GM21381 (cell line): ENCODE measurements around the gene RPS6KA2.
"Not testable (repeated sequence)": the region's sequence is repeated elsewhere in the genome, so short reads cannot be mapped to it uniquely, and the experiment has no call there.

Experiments used
- ATAC-seq: cut with Tn5 transposase; IDR thresholded peaks from one replicate; pipeline ENCODE4 v1.9.1; 2021; ENCODE audit warnings: mild to moderate bottlenecking, moderate library complexity; ENCODE audit not compliant: unreplicated experiment

RPS6KA2 gene

DNA sequence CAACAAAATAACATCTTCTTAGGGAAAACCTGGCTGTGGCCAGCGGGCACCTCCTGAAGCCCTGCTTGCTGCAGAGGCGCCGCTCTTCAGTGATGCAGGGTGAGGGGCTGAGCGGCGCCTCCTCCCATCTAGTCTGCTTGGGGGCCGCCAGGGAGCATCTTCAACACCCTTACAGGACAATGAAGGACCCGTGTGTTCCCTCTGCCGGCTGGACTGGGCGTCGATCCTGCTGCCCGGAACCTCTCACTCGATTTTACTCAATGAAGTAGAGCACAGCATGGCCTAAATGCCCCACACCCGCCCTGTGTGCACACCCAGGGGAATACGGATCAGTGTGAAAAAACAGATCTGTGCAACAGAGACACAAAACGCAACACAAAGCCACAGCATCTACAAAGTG is 215.8 kb downstream of the RPS6KA2 start:
- ATAC-seq, result no peak

GRCh38 chr6:166410426-166410935 is 216.6 kb downstream of the RPS6KA2 start:
- ATAC-seq, result no peak

DNA sequence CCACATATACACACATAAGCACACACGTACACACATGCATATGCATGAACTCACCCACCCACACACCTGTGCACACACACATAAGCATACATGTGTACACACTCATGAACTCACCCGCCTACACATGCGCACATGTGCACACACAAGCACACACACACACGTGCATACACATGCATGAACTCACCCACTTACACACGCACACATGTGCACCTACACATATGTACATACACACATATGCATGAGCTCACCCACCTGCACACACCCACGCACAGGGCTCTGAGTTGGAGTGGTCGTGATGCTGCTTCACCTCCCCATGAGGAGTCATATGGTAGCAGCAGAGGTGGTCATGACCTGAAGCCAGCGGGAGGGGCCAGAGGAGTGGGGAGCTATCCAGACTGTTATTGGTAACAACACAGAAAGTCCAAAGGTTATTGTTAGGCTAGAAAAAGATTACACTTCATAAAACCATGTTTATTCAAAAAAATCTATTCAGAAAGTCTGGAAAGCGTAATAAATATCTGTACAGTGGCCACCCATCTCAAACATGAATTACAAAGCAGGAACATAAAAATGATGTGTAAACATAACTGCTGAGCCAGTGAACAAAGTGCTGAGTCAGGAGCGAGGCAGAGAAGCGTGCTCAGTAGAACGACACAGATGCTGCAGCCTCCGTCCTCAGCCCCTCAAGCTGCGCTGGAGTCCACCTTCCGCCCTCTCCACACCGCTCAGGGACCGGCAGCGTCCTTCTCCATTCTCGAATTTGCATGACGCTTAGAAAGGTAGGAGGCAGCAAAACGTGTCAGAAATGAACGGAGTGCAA is 217.9 kb downstream of the RPS6KA2 start:
- no peak for ATAC-seq

DNA sequence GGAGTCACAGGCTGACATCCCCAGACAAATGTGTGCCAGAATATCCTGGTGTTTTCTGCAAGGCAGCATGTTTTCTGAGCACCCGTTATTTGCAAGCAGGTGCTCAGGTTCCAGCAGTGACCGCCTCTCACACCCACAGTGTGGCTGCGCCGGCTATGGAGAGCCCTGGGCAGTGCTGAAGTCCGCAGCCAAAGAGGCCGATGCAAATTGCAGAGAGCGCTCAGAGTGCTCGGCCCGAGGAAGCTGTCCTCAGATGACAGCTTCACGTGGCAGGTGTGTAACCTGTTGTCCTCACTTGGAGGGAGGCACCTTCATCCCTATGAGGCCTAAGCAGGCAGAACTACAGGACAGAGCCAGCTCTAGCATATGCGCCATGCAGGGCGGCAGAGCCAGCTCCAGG is 220.9 kb downstream of the RPS6KA2 start:
- ATAC-seq, result no peak

- no peak for ATAC-seq
These were observed 221.7 kb downstream of the RPS6KA2 start for GRCh38 chr6:166405386-166405785.

GRCh38 chr6:166402582-166403277 is 224.3 kb downstream of the RPS6KA2 start:
- no peak for ATAC-seq

DNA sequence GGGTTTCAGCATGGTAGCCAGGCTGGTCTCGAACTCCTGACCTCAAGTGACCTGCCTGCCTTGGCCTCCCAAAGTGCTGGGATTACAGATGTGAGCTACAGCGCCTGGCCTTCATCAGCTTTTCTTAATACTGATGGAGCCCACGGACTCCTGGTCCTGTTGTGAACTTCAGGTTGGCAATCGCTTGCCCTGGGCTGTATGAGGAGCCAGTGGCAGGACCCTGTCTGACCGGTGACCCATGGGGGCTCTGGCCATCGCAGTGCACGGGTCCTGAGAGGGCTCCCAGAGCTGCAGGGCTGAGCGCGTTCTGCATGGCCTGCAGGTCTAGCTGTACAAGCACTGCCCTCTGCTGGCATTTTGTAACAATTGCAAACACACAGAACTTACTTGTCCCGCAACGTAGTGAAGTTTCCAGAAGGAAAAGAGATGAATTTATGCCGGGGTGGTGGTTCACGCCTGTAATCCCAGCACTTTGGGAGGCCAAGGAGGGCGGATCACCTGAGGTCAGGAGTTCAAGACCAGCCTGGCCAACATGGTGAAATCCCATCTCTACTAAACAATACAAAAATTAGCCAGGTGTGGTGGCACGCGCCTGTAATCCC is 226.3 kb downstream of the RPS6KA2 start:
- peak; percentile 72 for ATAC-seq

DNA sequence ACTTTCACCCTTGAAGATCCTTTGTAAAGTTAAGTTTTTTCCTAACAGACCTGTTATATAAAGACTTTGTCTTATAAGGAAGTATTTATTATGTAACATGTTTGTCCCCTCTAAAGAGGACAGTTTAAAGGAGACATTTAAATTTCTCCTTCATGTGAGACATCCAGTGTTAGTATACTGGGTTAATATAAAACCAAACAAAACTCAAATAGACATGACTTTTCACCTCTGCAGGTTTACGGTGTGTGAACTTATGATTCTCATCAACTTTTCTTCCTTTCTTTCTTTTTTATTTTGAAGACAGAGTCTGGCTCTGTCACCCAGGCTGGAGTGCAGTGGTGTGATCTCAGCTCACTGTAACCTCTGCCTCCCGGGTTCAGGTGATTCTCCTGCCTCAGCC is 226.9 kb downstream of the RPS6KA2 start:
- no peak for ATAC-seq

GRCh38 chr6:166398348-166398747 is 228.7 kb downstream of the RPS6KA2 start:
- no peak for ATAC-seq

DNA sequence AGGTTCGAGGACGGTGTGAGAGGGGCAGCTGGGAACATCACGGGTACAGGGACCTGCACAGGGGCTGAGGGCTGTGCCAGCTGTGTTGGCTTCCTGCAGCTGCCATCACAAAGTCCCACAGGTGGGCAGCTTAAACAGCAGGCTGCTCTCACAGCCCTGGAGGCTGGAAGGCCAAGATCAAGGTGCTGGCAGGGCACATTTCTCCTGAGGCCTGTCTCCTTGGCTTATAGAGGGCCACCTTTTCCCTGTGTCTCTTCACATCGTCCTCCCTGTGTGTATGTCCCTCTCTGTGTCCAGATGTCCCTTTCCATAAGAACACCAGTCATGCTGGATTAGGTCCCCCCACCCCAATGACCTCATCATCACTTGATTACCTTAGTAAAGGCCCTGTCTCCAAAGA is 229.2 kb downstream of the RPS6KA2 start:
- no peak for ATAC-seq

- ATAC-seq, result no peak
These were observed 231.3 kb downstream of the RPS6KA2 start for GRCh38 chr6:166395778-166396177.

DNA sequence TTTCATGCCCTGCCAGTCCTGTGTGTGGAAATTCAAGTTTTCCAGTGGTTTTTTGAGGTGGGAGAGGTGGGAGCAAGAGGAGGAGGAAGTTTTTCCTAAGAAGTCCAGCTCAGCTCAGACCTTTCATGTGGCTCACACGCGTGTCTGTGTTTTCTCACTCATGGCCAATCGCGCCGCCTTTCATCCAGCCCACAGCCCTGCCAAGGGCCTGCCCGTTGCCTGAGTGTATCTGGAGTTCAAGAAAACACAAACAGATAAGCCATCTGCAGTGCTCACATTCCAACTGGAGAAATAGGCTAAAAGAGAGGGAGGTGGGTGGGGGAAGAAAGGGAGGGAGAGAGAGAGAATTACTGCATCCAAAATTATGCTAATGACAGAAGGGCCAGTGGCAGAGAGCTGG is 231.7 kb downstream of the RPS6KA2 start:
- ATAC-seq, result no peak

GRCh38 chr6:166394036-166394892 is 232.8 kb downstream of the RPS6KA2 start:
- ATAC-seq, result no peak

DNA sequence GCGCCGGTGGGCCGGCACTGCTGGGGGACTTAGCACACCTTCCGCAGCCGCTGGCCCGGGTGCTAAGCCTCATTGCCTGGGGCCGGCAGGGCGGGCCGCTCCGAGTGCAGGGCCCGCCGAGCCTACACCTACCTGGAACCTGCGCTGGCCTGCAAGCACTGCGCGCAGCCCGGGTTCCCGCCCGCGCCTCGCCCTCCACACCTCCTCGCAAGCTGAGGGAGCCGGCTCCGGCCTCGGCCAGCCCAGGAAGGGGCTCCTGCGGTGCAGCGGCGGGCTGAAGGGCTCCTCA is 233.6 kb downstream of the RPS6KA2 start:
- no peak for ATAC-seq

DNA sequence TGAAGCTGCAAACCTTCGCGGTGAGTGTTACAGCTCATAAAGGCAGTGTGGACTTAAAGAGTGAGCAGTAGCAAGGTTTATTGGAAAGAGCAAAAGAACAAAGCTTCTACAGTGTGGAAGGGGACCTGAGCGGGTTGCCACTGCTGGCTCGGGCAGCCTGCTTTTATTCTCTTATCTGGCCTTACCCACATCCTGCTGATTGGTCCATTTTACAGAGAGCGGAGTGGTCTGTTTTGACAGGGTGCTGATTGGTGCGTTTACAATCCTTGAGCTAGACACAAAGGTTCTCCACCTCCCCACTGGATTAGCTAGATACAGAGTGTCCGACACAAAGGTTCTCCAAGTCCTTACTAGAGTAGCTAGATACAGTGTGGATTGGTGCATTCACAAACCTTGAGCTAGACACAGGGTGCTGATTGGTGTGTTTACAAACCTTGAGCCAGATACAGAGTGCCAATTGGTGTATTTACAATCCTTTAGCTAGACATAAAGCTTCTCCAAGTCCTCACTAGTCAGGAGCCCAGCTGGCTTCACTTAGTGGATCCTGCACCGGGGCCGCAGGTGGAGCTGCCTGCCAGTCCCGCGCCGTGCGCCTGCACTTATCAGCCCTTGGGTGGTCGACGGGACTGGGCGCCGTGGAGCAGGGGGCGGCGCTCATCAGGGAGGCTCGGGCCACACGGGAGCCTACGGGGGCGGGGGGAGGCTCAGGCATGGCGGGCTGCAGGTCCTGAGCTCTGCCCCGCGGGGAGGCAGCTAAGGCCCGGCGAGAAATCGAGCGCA is 234.1 kb downstream of the RPS6KA2 start:
- not testable (repeated sequence) for ATAC-seq

DNA sequence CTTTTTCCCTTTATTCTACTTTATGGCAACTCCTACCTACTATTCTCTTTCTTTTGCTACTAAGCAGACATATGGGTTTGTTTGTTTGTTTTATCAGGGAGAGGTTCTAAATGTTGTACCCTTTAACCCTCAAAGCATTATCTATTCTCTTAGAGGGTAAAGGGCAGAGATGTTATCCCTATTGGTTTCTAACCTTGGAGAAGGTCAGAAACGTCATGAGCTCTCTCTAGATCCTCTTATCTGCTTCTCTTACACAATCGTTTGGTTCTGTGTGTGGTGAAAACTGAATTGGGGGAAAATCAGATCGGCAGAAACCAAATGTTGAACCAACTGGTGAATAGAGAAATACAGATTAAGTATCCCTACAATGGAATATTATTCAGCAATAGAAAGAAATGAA is 237.9 kb downstream of the RPS6KA2 start:
- ATAC-seq, result no peak

DNA sequence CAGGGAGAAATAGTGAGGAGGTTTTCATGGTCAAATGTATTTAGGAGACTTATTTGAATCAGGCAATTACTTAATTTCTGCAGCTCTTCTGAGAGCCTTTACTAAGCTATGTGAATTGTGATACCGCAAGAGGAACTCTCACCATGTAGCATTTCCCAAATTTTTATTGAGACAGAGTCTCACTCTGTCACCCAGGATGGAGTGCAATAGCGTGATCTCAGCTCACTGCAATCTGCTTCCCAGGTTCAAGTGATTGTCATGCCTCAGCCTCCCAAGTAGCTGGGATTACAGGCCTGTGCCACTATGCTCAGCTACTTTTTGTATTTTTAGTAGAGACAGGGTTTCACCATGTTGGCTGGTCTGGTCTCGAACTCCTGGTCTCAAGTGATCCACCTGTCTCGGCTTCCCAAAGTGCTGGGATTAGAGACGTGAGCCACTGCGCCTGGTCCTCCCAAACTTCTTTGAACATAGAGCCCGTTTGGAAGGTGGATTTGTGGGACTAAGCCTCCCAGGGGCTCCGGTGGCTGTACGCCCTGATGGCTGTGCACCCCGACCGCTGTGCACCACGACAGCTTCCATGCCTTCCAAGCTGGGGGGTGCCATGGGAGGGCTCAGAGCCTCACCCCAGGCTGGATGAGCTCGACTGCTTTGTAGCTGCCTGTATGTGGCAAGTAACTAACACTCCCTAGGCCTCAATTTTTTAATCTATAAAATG is 238.6 kb downstream of the RPS6KA2 start:
- ATAC-seq, result no peak

GRCh38 chr6:166387642-166388289 is 239.3 kb downstream of the RPS6KA2 start:
- ATAC-seq, result no peak

GRCh38 chr6:166387098-166387497 is 240.0 kb downstream of the RPS6KA2 start:
- not testable (repeated sequence) for ATAC-seq
